ENCODE measurements around the gene CDH15.

CDH15 gene

GRCh38 chr16:89150981-89151380 lies 20.6 kb upstream of the CDH15 start:
- Histone ChIP-seq H3K4me3 (replicated peaks; ENCODE audit: low read depth, low read length) (no peak overlapping the region), H3K36me3 (ENCODE audit: control insufficient read depth, insufficient read depth, low read length) (peaks cover 19% of the 10 kb centered on the region), H3K27me3 (replicated peaks; ENCODE audit: control insufficient read depth, insufficient read depth, low read length) (no peaks in the 10 kb centered on the region)
- no peak for DNase-seq (ENCODE audit: extremely low read depth, insufficient read length)
- TF ChIP-seq CTCF (IDR thresholded peaks at IDR 0.05; ENCODE audit: insufficient read depth, low read length, poor library complexity, severe bottlenecking): no peak

- no peaks in the 10 kb centered on the region for H3K27me3 ChIP-seq (replicated peaks; ENCODE audit: control insufficient read depth, insufficient read depth, low read length)
- H3K36me3 ChIP-seq (ENCODE audit: control insufficient read depth, insufficient read depth, low read length): peaks cover 16% of the 10 kb centered on the region
- no peak for DNase-seq (ENCODE audit: extremely low read depth, insufficient read length)
- TF ChIP-seq CTCF (IDR thresholded peaks at IDR 0.05; ENCODE audit: insufficient read depth, low read length, poor library complexity, severe bottlenecking): no peak
- no peak overlapping the region for H3K4me3 ChIP-seq (replicated peaks; ENCODE audit: low read depth, low read length)
These were observed 18.5 kb upstream of the CDH15 start for GRCh38 chr16:89152831-89153700.

- no peak for TF ChIP-seq CTCF (IDR thresholded peaks at IDR 0.05; ENCODE audit: insufficient read depth, low read length, poor library complexity, severe bottlenecking)
- no peak for DNase-seq (ENCODE audit: extremely low read depth, insufficient read length)
- Histone ChIP-seq H3K36me3 (ENCODE audit: control insufficient read depth, insufficient read depth, low read length) (peaks cover 10% of the 10 kb centered on the region), H3K27me3 (replicated peaks; ENCODE audit: control insufficient read depth, insufficient read depth, low read length) (no peaks in the 10 kb centered on the region), H3K4me3 (replicated peaks; ENCODE audit: low read depth, low read length) (no peak overlapping the region)
These were observed 17.7 kb upstream of the CDH15 start for GRCh38 chr16:89153848-89154271.

GRCh38 chr16:89154390-89155183 lies 17.0 kb upstream of the CDH15 start:
- Histone ChIP-seq H3K36me3 (ENCODE audit: control insufficient read depth, insufficient read depth, low read length) (peaks cover 7% of the 10 kb centered on the region), H3K27me3 (replicated peaks; ENCODE audit: control insufficient read depth, insufficient read depth, low read length) (no peaks in the 10 kb centered on the region), H3K4me3 (replicated peaks; ENCODE audit: low read depth, low read length) (no peak overlapping the region)
- no peak for TF ChIP-seq CTCF (IDR thresholded peaks at IDR 0.05; ENCODE audit: insufficient read depth, low read length, poor library complexity, severe bottlenecking)
- DNase-seq (ENCODE audit: extremely low read depth, insufficient read length): no peak

- no peak for TF ChIP-seq CTCF (IDR thresholded peaks at IDR 0.05; ENCODE audit: insufficient read depth, low read length, poor library complexity, severe bottlenecking)
These were observed 16.3 kb upstream of the CDH15 start for GRCh38 chr16:89155184-89155679.

More at GRCh38 chr16:89155184-89155679, 16.3 kb upstream of the CDH15 start:
- no peak overlapping the region for H3K4me3 ChIP-seq (replicated peaks; ENCODE audit: low read depth, low read length)
- peaks cover 5% of the 10 kb centered on the region for H3K36me3 ChIP-seq (ENCODE audit: control insufficient read depth, insufficient read depth, low read length)
- no peak for DNase-seq (ENCODE audit: extremely low read depth, insufficient read length)
- no peaks in the 10 kb centered on the region for H3K27me3 ChIP-seq (replicated peaks; ENCODE audit: control insufficient read depth, insufficient read depth, low read length)
